Ovary (tissue), 9 donors: Measurements from ENCODE around the gene GPR107. TPM values are rescaled to one million over a fixed set of nuclear protein-coding genes. Genes with fewer than 3 reads are reported as not detected.

Experiments
- DNase-seq, 5 donors: peaks; one replicate each; pipeline ENCODE4 v3.0.0-alpha.2; 2019 to 2020
- H3K27ac ChIP-seq, 2 donors: fragments of 200-600 bp; one replicate each; pipeline versions ENCODE4 v1.5.1 to v1.8.0; 2019 to 2022
- H3K27me3 ChIP-seq: fragments of 200-600 bp; one replicate; pipeline ENCODE4 v1.8.0; 2022
- H3K36me3 ChIP-seq: fragments of 200-600 bp; sonication (generic); one replicate; pipeline ENCODE4 v1.5.1; 2019
- H3K4me1 ChIP-seq: one replicate; pipeline ENCODE4 v1.8.1; 2013; ENCODE audit warnings: mild to moderate bottlenecking, moderate library complexity; ENCODE audit not compliant: insufficient read depth
- H3K4me3 ChIP-seq: fragments of 200-600 bp; sonication (generic); one replicate; pipeline ENCODE4 v1.5.1; 2017
- H3K9me3 ChIP-seq, 2 donors: fragments of 200-600 bp in 1 of 2; sonication (generic) in 1 of 2; one replicate each; pipeline versions ENCODE4 v1.5.1 to v1.8.1; 2013 to 2019; ENCODE audit warnings: mild to moderate bottlenecking in 1 of 2, moderate library complexity in 1 of 2
- EP300 ChIP-seq: sonication (generic); formaldehyde crosslinking; IDR thresholded peaks from one replicate; pipeline ENCODE4 v1.6.1; 2017; ENCODE audit warnings: antibody characterized with exemption
- POLR2A ChIP-seq: fragments of 450-650 bp; IDR thresholded peaks from one replicate; pipeline ENCODE4 v1.6.1; 2017; ENCODE audit warnings: antibody characterized with exemption, mild to moderate bottlenecking, moderate library complexity
- WGBS, 3 donors: extraction: QIAGEN DNeasy Blood & Tissue Kit in 1 of 3; methylation state at CpG; one replicate each; pipeline versions ENCODE4 v1.1.5 to v1.1.7; 2013 to 2017; 5-methylcytosine and 5-hydroxymethylcytosine counted together
- intact Hi-C, 4 donors: fragments of 100-400 bp; cut with DNase I; formaldehyde crosslinking; loops; one replicate each; pipeline versions ENCODE4 v1.11.0 to v1.15.1; 2022 to 2023
- polyA plus RNA-seq, 2 donors: library from polyadenylated mRNA; stranded (reverse); fragments of 200-250 nt in 1 of 2; fragments of 350-450 nt in 1 of 2; fragmentation: Illumina TruSeq in 1 of 2; extraction: RNeasy Lipid Tissue Mini Kit (QIAGEN cat#74804) in 1 of 2; gene quantifications; one replicate each; pipeline ENCODE4 v1.2.3, GENCODE V29; 2013 to 2014
- total RNA-seq, 7 donors: library from RNA; depleted of rRNA in 2 of 7; stranded (reverse); fragments of >200 nt in 2 of 7; fragmentation: NEBNext Ultra II Directional in 3 of 7; extraction: Animal tissue kit (Norgen Biotek cat#: 25700) in 3 of 7; gene quantifications; one replicate each; pipeline versions ENCODE4 v1.1.0 to v1.2.4, GENCODE V29; 2016 to 2023
- TF ChIP-seq, protein P1 (sequence below), 3 donors: fragments of 450-650 bp in 2 of 3; fragments of 200-600 bp in 1 of 3; IDR thresholded peaks; one replicate each; pipeline versions ENCODE4 v1.5.1 to v1.8.0; 2016 to 2022; ENCODE audit warnings: antibody characterized with exemption in 3 of 3, mild to moderate bottlenecking in 1 of 3
- donor health status: DM: no; HTN: no; CAD: no; lungs with moderate emphysema.
- donor health status: DM: no; HTN: no; CAD: no.
- donor health status: Bipolar disorder and iron deficiency.
- donor health status: DM: yes; HTN: yes; CAD: no.
- donor health status: DM: no; HTN: no; CAD: no.
- donor health status: DM: yes; HTN: yes; CAD: no.

The GPR107 gene
- total and polyA plus RNA-seq, 9 donors = 11.6 to 44.0 (median 28.3) TPM

- Histone ChIP-seq H3K4me3 (no peak overlapping the region), H3K27ac (no peak overlapping the region), H3K36me3 (no peaks in the 10 kb centered on the region), H3K27me3 (no peaks in the 10 kb centered on the region), H3K9me3 (no peaks in the 10 kb centered on the region), H3K4me1 (peaks cover 4% of the 10 kb centered on the region)
- WGBS, 3 donors = 65 to 71% (median 66%) methylated on average over 1 of the region's 1 CpG
- TF ChIP-seq, protein P1, sequence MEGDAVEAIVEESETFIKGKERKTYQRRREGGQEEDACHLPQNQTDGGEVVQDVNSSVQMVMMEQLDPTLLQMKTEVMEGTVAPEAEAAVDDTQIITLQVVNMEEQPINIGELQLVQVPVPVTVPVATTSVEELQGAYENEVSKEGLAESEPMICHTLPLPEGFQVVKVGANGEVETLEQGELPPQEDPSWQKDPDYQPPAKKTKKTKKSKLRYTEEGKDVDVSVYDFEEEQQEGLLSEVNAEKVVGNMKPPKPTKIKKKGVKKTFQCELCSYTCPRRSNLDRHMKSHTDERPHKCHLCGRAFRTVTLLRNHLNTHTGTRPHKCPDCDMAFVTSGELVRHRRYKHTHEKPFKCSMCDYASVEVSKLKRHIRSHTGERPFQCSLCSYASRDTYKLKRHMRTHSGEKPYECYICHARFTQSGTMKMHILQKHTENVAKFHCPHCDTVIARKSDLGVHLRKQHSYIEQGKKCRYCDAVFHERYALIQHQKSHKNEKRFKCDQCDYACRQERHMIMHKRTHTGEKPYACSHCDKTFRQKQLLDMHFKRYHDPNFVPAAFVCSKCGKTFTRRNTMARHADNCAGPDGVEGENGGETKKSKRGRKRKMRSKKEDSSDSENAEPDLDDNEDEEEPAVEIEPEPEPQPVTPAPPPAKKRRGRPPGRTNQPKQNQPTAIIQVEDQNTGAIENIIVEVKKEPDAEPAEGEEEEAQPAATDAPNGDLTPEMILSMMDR (IDR thresholded peaks at IDR 0.05) = no peak
- TF ChIP-seq EP300 = no peak
- TF ChIP-seq POLR2A = no peak
- no peak for DNase-seq
- intact Hi-C loops = no loop called here
These were observed 19.1 kb upstream of the GPR107 start for GRCh38 chr9:130034570-130034969.

GRCh38 chr9:130036099-130036498 is 17.6 kb upstream of the GPR107 start:
- TF ChIP-seq, protein P1 (IDR thresholded peaks at IDR 0.05) = no peak
- no peak for TF ChIP-seq EP300
- no peak for TF ChIP-seq POLR2A
- no peak for DNase-seq
- intact Hi-C loops = no loop called here
- Histone ChIP-seq H3K4me3 (no peak overlapping the region), H3K36me3 (no peaks in the 10 kb centered on the region), H3K27me3 (no peaks in the 10 kb centered on the region), H3K9me3 (no peaks in the 10 kb centered on the region), H3K4me1 (peaks cover 5% of the 10 kb centered on the region), H3K27ac (no peak overlapping the region)

DNA sequence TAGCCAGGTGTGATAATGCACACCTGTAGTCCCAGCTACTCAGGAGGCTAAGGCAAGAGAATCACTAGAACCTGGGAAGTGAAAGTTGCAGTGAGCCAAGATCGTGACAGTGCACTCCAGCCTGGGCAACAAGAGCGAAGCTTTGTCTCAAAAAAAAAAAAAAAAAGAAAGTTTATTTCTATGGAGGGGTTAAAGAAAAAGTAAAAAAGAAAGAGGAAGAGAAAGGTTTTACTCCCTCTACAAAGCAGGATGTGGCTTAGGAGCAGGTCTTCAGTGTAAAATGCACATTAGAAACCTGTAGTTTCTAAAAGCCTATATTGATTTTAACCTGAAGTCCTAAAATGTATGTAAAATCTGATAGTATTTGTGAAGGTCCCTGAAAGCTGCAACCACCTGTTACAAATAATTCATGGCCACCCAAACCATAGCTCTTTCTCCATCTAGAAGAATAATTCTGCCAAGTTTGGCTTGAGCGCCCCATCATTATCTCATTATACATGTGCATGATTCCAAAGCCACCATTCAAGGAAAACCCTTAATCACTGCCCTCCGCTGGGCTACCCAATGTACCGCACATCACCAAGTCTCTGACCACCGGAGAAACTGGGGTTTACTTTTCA is 14.1 kb upstream of the GPR107 start:
- no peaks in the 10 kb centered on the region for H3K9me3 ChIP-seq
- H3K4me1 ChIP-seq = peaks cover 7% of the 10 kb centered on the region
- no peak overlapping the region for H3K4me3 ChIP-seq
- no peak overlapping the region for H3K27ac ChIP-seq
- TF ChIP-seq, protein P1 (IDR thresholded peaks at IDR 0.05) = no peak
- TF ChIP-seq POLR2A (no peak), EP300 (no peak)
- WGBS, 3 donors = 90 to 95% (median 93%) methylated on average over 6 of the region's 6 CpGs
- H3K27me3 ChIP-seq = no peaks in the 10 kb centered on the region
- DNase-seq = no peak
- intact Hi-C loops = loop anchor here in 2 of 4 donors (5.0 kb wide), 1 partner anchor 152 kb away; no protein-coding TSS in a partner anchor
- no peaks in the 10 kb centered on the region for H3K36me3 ChIP-seq

DNA sequence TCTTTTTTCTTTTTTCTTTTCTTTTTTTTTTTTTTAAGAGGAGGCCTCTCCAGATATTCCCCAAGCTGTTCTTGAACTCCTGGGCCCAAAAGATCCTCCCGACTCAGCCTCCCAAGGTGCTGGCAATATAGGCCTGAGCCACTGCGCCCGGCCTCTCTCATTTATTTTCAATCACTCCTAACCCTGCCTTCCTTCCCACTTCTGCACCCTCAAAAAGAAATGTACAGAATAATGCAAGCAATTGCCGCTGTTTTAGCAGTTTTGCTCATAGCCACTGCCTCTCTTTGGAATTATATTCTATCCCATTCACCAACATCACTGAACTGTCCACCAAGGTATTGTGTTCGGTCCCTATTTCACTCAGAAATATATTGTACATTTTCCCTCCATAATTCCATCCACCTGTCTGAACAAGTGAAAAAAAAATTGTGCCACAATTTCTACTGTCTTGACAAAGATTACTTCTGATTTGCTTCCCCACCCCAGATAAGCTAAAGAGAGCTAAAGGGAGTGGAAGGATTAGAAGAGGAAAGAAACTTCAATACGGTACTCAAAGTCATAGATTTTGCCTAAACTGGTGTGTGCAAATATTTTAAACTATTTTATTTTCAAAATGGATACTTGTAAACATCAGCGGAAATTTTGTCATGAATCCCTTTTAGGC is 12.6 kb upstream of the GPR107 start:
- H3K27me3 ChIP-seq = no peaks in the 10 kb centered on the region
- H3K27ac ChIP-seq = no peak overlapping the region
- WGBS, 3 donors = 71 to 74% (median 71%) methylated on average over 7 of the region's 7 CpGs
- TF ChIP-seq EP300 (no peak), POLR2A (no peak)
- TF ChIP-seq, protein P1 (IDR thresholded peaks at IDR 0.05) = no peak
- peak overlapping the region; percentile 90 for H3K4me3 ChIP-seq
- H3K36me3 ChIP-seq = no peaks in the 10 kb centered on the region
- H3K9me3 ChIP-seq = no peaks in the 10 kb centered on the region
- no peak for DNase-seq
- intact Hi-C loops = loop anchor here in 2 of 4 donors (5.0 kb wide), 1 partner anchor 154 kb away; no protein-coding TSS in a partner anchor
- peaks cover 6% of the 10 kb centered on the region for H3K4me1 ChIP-seq
